Large intestine (tissue), 3 donors: ENCODE results near the gene MSX1. TPM values are rescaled to one million over a fixed set of nuclear protein-coding genes. Genes with fewer than 3 reads are reported as not detected.

Source experiments
- DNase-seq, 2 donors: peaks; one replicate each; pipeline versions ENCODE4 v3.0.0 to v3.0.0-alpha.2; 2013
- H3K27ac ChIP-seq: one replicate; pipeline ENCODE4 v1.5.1; 2013; ENCODE audit warnings: low read length
- H3K27me3 ChIP-seq: 2 replicates; pipeline ENCODE4 v1.6.1; 2013; ENCODE audit warnings: low read length; ENCODE audit not compliant: control insufficient read depth, insufficient read depth
- H3K36me3 ChIP-seq: 2 replicates; pipeline ENCODE4 v1.6.1; 2013; ENCODE audit warnings: low read length; ENCODE audit not compliant: control insufficient read depth, insufficient read depth
- H3K4me1 ChIP-seq: one replicate; pipeline ENCODE4 v1.6.1; 2013; ENCODE audit warnings: low read length; ENCODE audit not compliant: control insufficient read depth, insufficient read depth
- H3K4me3 ChIP-seq: one replicate; pipeline ENCODE4 v1.5.1; 2013; ENCODE audit warnings: low read length
- H3K9me3 ChIP-seq: one replicate; pipeline ENCODE4 v1.6.1; 2013; ENCODE audit warnings: mild to moderate bottlenecking, low read depth, low read length, moderate library complexity; ENCODE audit not compliant: control insufficient read depth
- WGBS: methylation state at CpG from one replicate; pipeline ENCODE4 v1.1.5; 2013; ENCODE audit warnings: low lambda C conversion rate; ENCODE audit not compliant: insufficient coverage; 5-methylcytosine and 5-hydroxymethylcytosine counted together
- polyA plus RNA-seq: library from polyadenylated mRNA; unstranded; fragments of 120-200 nt; gene quantifications from one replicate; pipeline ENCODE4 v1.2.1, GENCODE V29; 2013

MSX1 gene
- polyA plus RNA-seq, 1 donor: 2.8 TPM

GRCh38 chr4:4838936-4839810 is 20.3 kb upstream of the MSX1 start:
- H3K4me3 ChIP-seq: no peak overlapping the region
- H3K27ac ChIP-seq: no peak overlapping the region
- WGBS: 0% methylated on average over 3 of the region's 16 CpGs
- H3K9me3 ChIP-seq: no peaks in the 10 kb centered on the region
- DNase-seq: peak in 1 of 2 donors; percentile 69
- H3K27me3 ChIP-seq: peaks cover 22% of the 10 kb centered on the region
- peaks cover 11% of the 10 kb centered on the region for H3K4me1 ChIP-seq
- H3K36me3 ChIP-seq: no peaks in the 10 kb centered on the region

GRCh38 chr4:4840351-4840750 is 19.1 kb upstream of the MSX1 start:
- Histone ChIP-seq H3K4me1 (peaks cover 11% of the 10 kb centered on the region), H3K27ac (no peak overlapping the region), H3K9me3 (no peaks in the 10 kb centered on the region), H3K4me3 (no peak overlapping the region), H3K27me3 (peaks cover 30% of the 10 kb centered on the region), H3K36me3 (no peaks in the 10 kb centered on the region)
- WGBS: no CpG with 5 or more reads among the region's 9 CpGs
- no peak for DNase-seq

- Histone ChIP-seq H3K4me1 (peaks cover 11% of the 10 kb centered on the region), H3K27me3 (peaks cover 33% of the 10 kb centered on the region), H3K4me3 (no peak overlapping the region), H3K36me3 (no peaks in the 10 kb centered on the region), H3K27ac (no peak overlapping the region), H3K9me3 (no peaks in the 10 kb centered on the region)
- DNase-seq: no peak
- 87% methylated on average over 3 of the region's 9 CpGs for WGBS
These were observed 18.3 kb upstream of the MSX1 start for GRCh38 chr4:4841156-4841555.

- Histone ChIP-seq H3K4me3 (no peak overlapping the region), H3K36me3 (no peaks in the 10 kb centered on the region), H3K4me1 (peaks cover 11% of the 10 kb centered on the region), H3K27me3 (peaks cover 40% of the 10 kb centered on the region), H3K27ac (no peak overlapping the region), H3K9me3 (no peaks in the 10 kb centered on the region)
- 40% methylated on average over 1 of the region's 15 CpGs for WGBS
- no peak for DNase-seq
These were observed 16.7 kb upstream of the MSX1 start for GRCh38 chr4:4842476-4843441.

GRCh38 chr4:4843635-4844291 is 15.7 kb upstream of the MSX1 start:
- no peak overlapping the region for H3K4me3 ChIP-seq
- H3K27ac ChIP-seq: no peak overlapping the region
- peaks cover 47% of the 10 kb centered on the region for H3K27me3 ChIP-seq
- H3K36me3 ChIP-seq: no peaks in the 10 kb centered on the region
- no peaks in the 10 kb centered on the region for H3K9me3 ChIP-seq
- no CpG with 5 or more reads among the region's 16 CpGs for WGBS
- peaks cover 7% of the 10 kb centered on the region for H3K4me1 ChIP-seq
- DNase-seq: no peak

GRCh38 chr4:4845027-4845426 is 14.4 kb upstream of the MSX1 start:
- no peaks in the 10 kb centered on the region for H3K4me1 ChIP-seq
- no peak overlapping the region for H3K4me3 ChIP-seq
- no peaks in the 10 kb centered on the region for H3K36me3 ChIP-seq
- no CpG with 5 or more reads among the region's 13 CpGs for WGBS
- no peak for DNase-seq
- peaks cover 59% of the 10 kb centered on the region for H3K27me3 ChIP-seq
- no peaks in the 10 kb centered on the region for H3K9me3 ChIP-seq
- H3K27ac ChIP-seq: no peak overlapping the region

GRCh38 chr4:4847011-4847410 is 12.5 kb upstream of the MSX1 start:
- Histone ChIP-seq H3K4me3 (no peak overlapping the region), H3K27me3 (peaks cover 70% of the 10 kb centered on the region), H3K4me1 (no peaks in the 10 kb centered on the region), H3K27ac (no peak overlapping the region), H3K9me3 (no peaks in the 10 kb centered on the region), H3K36me3 (no peaks in the 10 kb centered on the region)
- DNase-seq: no peak
- no CpG with 5 or more reads among the region's 7 CpGs for WGBS

- Histone ChIP-seq H3K36me3 (no peaks in the 10 kb centered on the region), H3K4me1 (peaks cover 6% of the 10 kb centered on the region), H3K9me3 (peaks cover 3% of the 10 kb centered on the region), H3K27ac (no peak overlapping the region), H3K4me3 (no peak overlapping the region), H3K27me3 (peaks cover 77% of the 10 kb centered on the region)
- DNase-seq: no peak
- no CpG with 5 or more reads among the region's 8 CpGs for WGBS
These were observed 10.9 kb upstream of the MSX1 start for GRCh38 chr4:4848540-4848939.

- Histone ChIP-seq H3K27ac (no peak overlapping the region), H3K4me3 (no peak overlapping the region), H3K9me3 (peaks cover 3% of the 10 kb centered on the region), H3K4me1 (peaks cover 6% of the 10 kb centered on the region), H3K36me3 (no peaks in the 10 kb centered on the region), H3K27me3 (peaks cover 79% of the 10 kb centered on the region)
- no CpG with 5 or more reads among the region's 3 CpGs for WGBS
- no peak for DNase-seq
These were observed 10.4 kb upstream of the MSX1 start for GRCh38 chr4:4849106-4849505.
